ENCODE results near the gene TSHZ2.

Gene TSHZ2

DNA sequence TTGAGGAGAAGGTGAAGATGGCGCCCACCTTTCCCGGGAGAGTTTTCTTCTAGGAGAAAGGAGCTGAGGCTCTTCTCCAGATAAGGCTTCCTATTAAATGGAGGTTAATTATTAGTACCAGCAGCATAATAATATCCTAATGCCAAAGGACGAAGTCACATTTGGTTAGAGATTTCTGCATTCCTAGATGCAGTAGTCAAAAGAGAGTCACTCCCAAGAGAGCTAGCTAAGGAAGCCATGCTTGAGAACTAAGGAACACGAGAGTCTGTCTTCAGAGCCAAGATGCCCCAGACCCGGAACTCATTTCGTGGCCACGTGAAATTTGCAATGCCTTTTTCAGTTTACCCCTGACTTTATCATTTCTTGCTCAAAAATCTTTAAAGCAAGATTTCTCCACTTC is 132.7 kb downstream of the TSHZ2 start:
- no peaks in the 10 kb centered on the region for H3K36me3 ChIP-seq (ENCODE audit: insufficient read depth, insufficient read length, low read length)
- TF ChIP-seq ZNF274 (IDR thresholded peaks at IDR 0.05; ENCODE audit: low read depth, low read length) (no peak), SUZ12 (IDR thresholded peaks at IDR 0.05; ENCODE audit: extremely low read depth, insufficient read depth, insufficient read length) (no peak), YY1 (IDR thresholded peaks at IDR 0.05; ENCODE audit: insufficient read depth, insufficient read length) (no peak)
- DNase-seq (ENCODE audit: low read depth, low spot score), result no peak
- H3K4me1 ChIP-seq (ENCODE audit: insufficient read depth, insufficient read length), result no peaks in the 10 kb centered on the region
- no peaks in the 10 kb centered on the region for H3K27me3 ChIP-seq (ENCODE audit: insufficient read depth, insufficient read length)
- no peak overlapping the region for H3K4me3 ChIP-seq (ENCODE audit: insufficient read length, low read depth)
- H3K9me3 ChIP-seq (ENCODE audit: insufficient read depth, low read length), result no peaks in the 10 kb centered on the region
- H3K9ac ChIP-seq (ENCODE audit: insufficient read length, low read depth), result no peak overlapping the region

DNA sequence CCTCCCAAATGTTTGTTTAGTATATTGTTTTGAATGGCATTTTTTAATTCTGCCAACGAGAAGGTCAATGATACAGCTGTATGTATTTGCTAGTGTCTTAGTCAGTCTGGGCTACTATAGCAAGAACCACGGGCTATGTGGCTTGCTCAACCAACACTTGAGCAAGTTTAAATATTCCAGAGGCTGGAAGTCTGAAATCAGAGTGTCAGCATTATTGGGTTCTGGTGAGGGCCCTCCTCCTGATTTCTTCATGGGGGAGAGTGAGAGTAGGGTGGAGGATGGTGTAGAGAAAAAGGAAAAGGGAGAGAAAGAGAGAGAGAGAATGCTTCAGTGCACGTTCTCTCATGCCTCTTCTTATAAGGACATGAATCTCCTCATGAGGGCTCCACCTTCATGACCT is 144.6 kb downstream of the TSHZ2 start:
- Histone ChIP-seq H3K9me3 (ENCODE audit: insufficient read depth, low read length) (peaks cover 4% of the 10 kb centered on the region; the same call in 1 of the 2 replicates), H3K4me3 (ENCODE audit: insufficient read length, low read depth) (no peak overlapping the region), H3K9ac (ENCODE audit: insufficient read length, low read depth) (no peak overlapping the region), H3K27me3 (ENCODE audit: insufficient read depth, insufficient read length) (no peaks in the 10 kb centered on the region), H3K36me3 (ENCODE audit: insufficient read depth, insufficient read length, low read length) (no peaks in the 10 kb centered on the region), H3K4me1 (ENCODE audit: insufficient read depth, insufficient read length) (no peaks in the 10 kb centered on the region)
- no peak for DNase-seq (ENCODE audit: low read depth, low spot score)
- no peak for TF ChIP-seq SUZ12 (IDR thresholded peaks at IDR 0.05; ENCODE audit: extremely low read depth, insufficient read depth, insufficient read length)
- TF ChIP-seq ZNF274 (IDR thresholded peaks at IDR 0.05; ENCODE audit: low read depth, low read length), result no peak
- TF ChIP-seq YY1 (IDR thresholded peaks at IDR 0.05; ENCODE audit: insufficient read depth, insufficient read length), result no peak

DNA sequence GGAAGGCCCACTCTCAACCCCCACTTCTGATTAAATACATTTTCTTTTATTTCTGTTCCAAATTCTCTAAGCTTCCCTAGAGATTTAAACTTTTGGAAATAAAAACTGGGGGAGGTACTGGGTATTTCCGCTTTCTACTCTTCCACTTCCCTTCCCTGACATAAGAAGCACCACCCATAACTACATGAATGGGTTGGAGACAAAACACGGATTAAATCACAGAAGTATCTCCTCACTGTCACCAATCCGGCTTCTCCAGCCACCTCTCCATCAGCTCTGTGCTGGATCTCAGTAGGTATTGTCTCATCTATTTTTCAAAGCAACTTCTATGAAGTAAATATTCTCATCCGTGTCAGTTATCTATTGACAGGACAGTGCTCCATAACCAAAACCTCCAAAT is 150.7 kb downstream of the TSHZ2 start:
- no peak for DNase-seq (ENCODE audit: low read depth, low spot score)
- no peaks in the 10 kb centered on the region for H3K36me3 ChIP-seq (ENCODE audit: insufficient read depth, insufficient read length, low read length)
- no peak for TF ChIP-seq ZNF274 (IDR thresholded peaks at IDR 0.05; ENCODE audit: low read depth, low read length)
- TF ChIP-seq YY1 (IDR thresholded peaks at IDR 0.05; ENCODE audit: insufficient read depth, insufficient read length), result no peak
- no peak for TF ChIP-seq SUZ12 (IDR thresholded peaks at IDR 0.05; ENCODE audit: extremely low read depth, insufficient read depth, insufficient read length)
- H3K9me3 ChIP-seq (ENCODE audit: insufficient read depth, low read length), result no peaks in the 10 kb centered on the region; the same call in 1 of the 2 replicates
- H3K4me3 ChIP-seq (ENCODE audit: insufficient read length, low read depth), result no peak overlapping the region
- H3K4me1 ChIP-seq (ENCODE audit: insufficient read depth, insufficient read length), result no peaks in the 10 kb centered on the region
- H3K27me3 ChIP-seq (ENCODE audit: insufficient read depth, insufficient read length), result no peaks in the 10 kb centered on the region
- H3K9ac ChIP-seq (ENCODE audit: insufficient read length, low read depth), result no peak overlapping the region

DNA sequence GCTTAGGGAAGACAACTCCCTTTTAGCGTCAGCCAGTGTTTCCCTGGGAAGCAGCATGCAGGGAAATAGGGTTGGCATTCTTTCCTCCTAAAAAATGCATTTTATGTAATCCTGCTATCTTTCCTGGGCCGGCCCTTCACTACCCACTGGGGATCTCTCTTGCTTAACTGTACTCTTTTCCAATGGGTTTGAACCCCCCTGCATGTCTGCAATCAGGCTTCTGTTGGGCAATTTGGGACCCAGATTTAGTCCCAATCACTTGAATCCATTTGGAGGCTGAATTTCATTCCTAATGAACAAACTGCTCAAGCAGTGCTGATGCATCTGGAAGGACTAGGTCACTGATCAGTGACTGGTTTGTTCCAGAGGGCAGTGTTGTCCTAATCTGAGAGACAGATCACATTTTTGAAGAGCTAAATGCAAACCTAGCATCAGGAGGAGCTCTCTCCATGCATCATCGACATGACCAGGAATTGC is 152.0 kb downstream of the TSHZ2 start:
- H3K9ac ChIP-seq (ENCODE audit: insufficient read length, low read depth), result no peak overlapping the region
- no peak overlapping the region for H3K4me3 ChIP-seq (ENCODE audit: insufficient read length, low read depth)
- H3K4me1 ChIP-seq (ENCODE audit: insufficient read depth, insufficient read length), result no peaks in the 10 kb centered on the region
- no peaks in the 10 kb centered on the region for H3K27me3 ChIP-seq (ENCODE audit: insufficient read depth, insufficient read length)
- H3K36me3 ChIP-seq (ENCODE audit: insufficient read depth, insufficient read length, low read length), result no peaks in the 10 kb centered on the region
- H3K9me3 ChIP-seq (ENCODE audit: insufficient read depth, low read length), result no peaks in the 10 kb centered on the region
- no peak for DNase-seq (ENCODE audit: low read depth, low spot score)
- TF ChIP-seq YY1 (IDR thresholded peaks at IDR 0.05; ENCODE audit: insufficient read depth, insufficient read length) (no peak), ZNF274 (IDR thresholded peaks at IDR 0.05; ENCODE audit: low read depth, low read length) (no peak), SUZ12 (IDR thresholded peaks at IDR 0.05; ENCODE audit: extremely low read depth, insufficient read depth, insufficient read length) (no peak)

DNA sequence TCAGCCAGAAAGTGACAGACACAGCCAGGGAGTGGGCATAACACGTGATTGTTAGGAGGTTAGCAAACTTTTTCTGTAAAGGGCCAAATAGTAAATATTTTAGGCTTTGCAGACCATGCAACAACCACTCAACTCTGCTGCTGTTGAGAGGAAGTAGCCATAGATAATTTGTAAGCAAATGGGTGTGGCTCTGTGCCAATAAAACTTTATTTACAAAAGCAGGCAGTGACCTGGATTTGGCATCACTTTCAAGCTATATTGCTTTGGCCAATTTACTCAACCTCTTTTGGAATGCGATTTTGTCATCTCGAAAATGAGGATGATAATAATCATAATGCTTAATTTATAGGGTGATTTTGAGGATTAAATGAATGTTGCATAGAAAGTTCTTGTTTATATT is 152.6 kb downstream of the TSHZ2 start:
- Histone ChIP-seq H3K36me3 (ENCODE audit: insufficient read depth, insufficient read length, low read length) (no peaks in the 10 kb centered on the region), H3K9me3 (ENCODE audit: insufficient read depth, low read length) (no peaks in the 10 kb centered on the region), H3K9ac (ENCODE audit: insufficient read length, low read depth) (no peak overlapping the region), H3K4me1 (ENCODE audit: insufficient read depth, insufficient read length) (no peaks in the 10 kb centered on the region), H3K4me3 (ENCODE audit: insufficient read length, low read depth) (no peak overlapping the region), H3K27me3 (ENCODE audit: insufficient read depth, insufficient read length) (no peaks in the 10 kb centered on the region)
- no peak for DNase-seq (ENCODE audit: low read depth, low spot score)
- TF ChIP-seq YY1 (IDR thresholded peaks at IDR 0.05; ENCODE audit: insufficient read depth, insufficient read length) (no peak), ZNF274 (IDR thresholded peaks at IDR 0.05; ENCODE audit: low read depth, low read length) (no peak), SUZ12 (IDR thresholded peaks at IDR 0.05; ENCODE audit: extremely low read depth, insufficient read depth, insufficient read length) (no peak)

DNA sequence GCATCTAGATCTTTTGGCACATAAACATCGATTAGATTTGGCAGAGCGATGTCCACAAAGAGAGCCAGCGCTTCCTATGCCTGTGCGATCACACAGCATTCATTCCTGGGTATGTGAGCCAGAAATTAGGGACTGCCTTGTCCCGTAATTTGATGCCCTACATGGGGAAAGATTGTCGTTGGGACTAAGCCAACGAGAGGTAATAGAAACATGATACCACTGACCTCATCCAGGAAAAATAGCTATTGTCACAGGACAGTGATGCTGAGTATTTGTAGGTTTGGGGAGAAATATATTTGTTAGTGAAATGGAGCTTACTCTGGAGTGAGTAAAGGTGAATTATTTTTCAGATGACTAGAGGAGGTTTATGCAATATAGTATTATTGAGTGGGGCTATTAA is 154.0 kb downstream of the TSHZ2 start:
- DNase-seq (ENCODE audit: low read depth, low spot score), result no peak

DNA sequence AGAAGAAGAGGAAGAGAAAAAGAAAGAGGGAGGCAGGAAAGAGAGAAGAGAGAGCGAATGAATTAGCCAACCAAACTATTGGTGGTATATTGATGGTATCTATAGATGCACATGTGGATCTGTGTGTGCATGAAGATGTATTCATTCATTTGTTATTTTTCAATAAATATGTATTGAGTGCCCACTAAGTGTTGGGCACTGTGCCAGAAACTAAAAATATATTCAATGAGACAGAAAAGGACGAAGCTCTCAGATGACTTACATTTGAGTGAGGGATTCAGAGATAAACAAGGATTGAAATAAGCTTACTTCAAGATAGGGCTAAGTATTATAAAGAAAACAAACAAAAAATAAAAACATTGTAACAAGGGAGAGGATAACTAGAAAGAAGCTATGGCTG is 154.9 kb downstream of the TSHZ2 start:
- Histone ChIP-seq H3K36me3 (ENCODE audit: insufficient read depth, insufficient read length, low read length) (no peaks in the 10 kb centered on the region), H3K4me1 (ENCODE audit: insufficient read depth, insufficient read length) (no peaks in the 10 kb centered on the region), H3K9me3 (ENCODE audit: insufficient read depth, low read length) (no peaks in the 10 kb centered on the region), H3K27me3 (ENCODE audit: insufficient read depth, insufficient read length) (no peaks in the 10 kb centered on the region), H3K9ac (ENCODE audit: insufficient read length, low read depth) (no peak overlapping the region), H3K4me3 (ENCODE audit: insufficient read length, low read depth) (no peak overlapping the region)
- DNase-seq (ENCODE audit: low read depth, low spot score), result no peak
- TF ChIP-seq SUZ12 (IDR thresholded peaks at IDR 0.05; ENCODE audit: extremely low read depth, insufficient read depth, insufficient read length) (no peak), ZNF274 (IDR thresholded peaks at IDR 0.05; ENCODE audit: low read depth, low read length) (no peak), YY1 (IDR thresholded peaks at IDR 0.05; ENCODE audit: insufficient read depth, insufficient read length) (no peak)

More for the DNA sequence above, 154.0 kb downstream of the TSHZ2 start:
- TF ChIP-seq ZNF274 (IDR thresholded peaks at IDR 0.05; ENCODE audit: low read depth, low read length) (no peak), SUZ12 (IDR thresholded peaks at IDR 0.05; ENCODE audit: extremely low read depth, insufficient read depth, insufficient read length) (no peak), YY1 (IDR thresholded peaks at IDR 0.05; ENCODE audit: insufficient read depth, insufficient read length) (no peak)
- H3K4me3 ChIP-seq (ENCODE audit: insufficient read length, low read depth), result no peak overlapping the region
- H3K9me3 ChIP-seq (ENCODE audit: insufficient read depth, low read length), result no peaks in the 10 kb centered on the region
- H3K27me3 ChIP-seq (ENCODE audit: insufficient read depth, insufficient read length), result no peaks in the 10 kb centered on the region
- H3K4me1 ChIP-seq (ENCODE audit: insufficient read depth, insufficient read length), result no peaks in the 10 kb centered on the region
- H3K9ac ChIP-seq (ENCODE audit: insufficient read length, low read depth), result no peak overlapping the region
- H3K36me3 ChIP-seq (ENCODE audit: insufficient read depth, insufficient read length, low read length), result no peaks in the 10 kb centered on the region

Data from NT2/D1 (cell line).